Measurements from ENCODE around the gene LACC1. TPM values are rescaled to one million over a fixed set of nuclear protein-coding genes. Genes with fewer than 3 reads are reported as not detected.

The LACC1 gene
- total RNA-seq, 1 donor from 2014 or later, result 1.7 TPM

- TF ChIP-seq CTCF (IDR thresholded peaks at IDR 0.05) (no peak), EZH2 (IDR thresholded peaks at IDR 0.05) (no peak), EZH2phosphoT487 (IDR thresholded peaks at IDR 0.05) (no peak)
- peaks cover 6% of the 10 kb centered on the region for H3K4me1 Mint-ChIP-seq
- no peaks in the 10 kb centered on the region for H3K36me3 Mint-ChIP-seq
- no peaks in the 10 kb centered on the region for H3K36me3 ChIP-seq
- peaks cover 6% of the 10 kb centered on the region for H3K4me1 ChIP-seq
- H4K20me1 ChIP-seq (ENCODE audit: low read depth), result no peaks in the 10 kb centered on the region
- peaks cover 25% of the 10 kb centered on the region for H3K27me3 ChIP-seq
- no peak for DNase-seq (ENCODE audit: low spot score)
- no peaks in the 10 kb centered on the region for H3F3A ChIP-seq (ENCODE audit: low read depth)
- H3K9me3 ChIP-seq (ENCODE audit: low read depth), result no peaks in the 10 kb centered on the region
- H3K27me3 Mint-ChIP-seq (ENCODE audit: insufficient read depth, low read depth), result peaks cover 8% of the 10 kb centered on the region
- no peaks in the 10 kb centered on the region for H3K9me3 Mint-ChIP-seq
- H3K4me2 ChIP-seq, result no peak overlapping the region
- no peaks in the 10 kb centered on the region for H3K79me2 ChIP-seq (ENCODE audit: low read depth)
- H3K9ac ChIP-seq, result no peak overlapping the region
- no peak overlapping the region for H3K27ac ChIP-seq
- no peak overlapping the region for H3K27ac Mint-ChIP-seq
- H2AFZ ChIP-seq (replicated peaks), result no peak overlapping the region
- no peak overlapping the region for H3K4me3 Mint-ChIP-seq
- H3K4me3 ChIP-seq, result no peak overlapping the region
Observed at GRCh38 chr13:43883631-43884030, 3.9 kb downstream of the LACC1 start.

DNA sequence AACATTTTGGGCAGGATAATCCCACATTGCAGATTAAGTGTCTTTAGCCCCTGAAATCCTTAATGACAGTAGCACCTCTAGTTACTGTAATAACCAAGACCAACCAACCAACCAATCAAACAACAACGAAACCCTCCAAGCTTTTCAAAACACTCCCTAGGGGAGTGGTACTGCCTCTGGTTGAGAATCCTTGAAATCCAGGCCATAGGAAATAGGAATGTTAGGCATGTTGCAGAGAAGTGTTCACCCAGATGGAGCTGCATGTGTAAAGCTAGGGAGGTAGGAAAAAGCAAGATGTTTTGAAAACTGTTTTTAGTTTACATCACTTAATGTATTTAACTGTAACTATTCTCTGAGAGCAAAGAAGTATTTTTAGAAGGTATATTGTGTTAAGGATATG is 4.5 kb downstream of the LACC1 start:
- Histone ChIP-seq H3K36me3 (no peaks in the 10 kb centered on the region), H3K27ac (no peak overlapping the region), H2AFZ (replicated peaks) (no peak overlapping the region), H3K9me3 (ENCODE audit: low read depth) (no peaks in the 10 kb centered on the region), H3K4me3 (no peak overlapping the region), H3K4me2 (no peak overlapping the region), H3K9ac (no peak overlapping the region), H3K4me1 (peaks cover 4% of the 10 kb centered on the region), H3K27me3 (peaks cover 25% of the 10 kb centered on the region), H4K20me1 (ENCODE audit: low read depth) (no peaks in the 10 kb centered on the region), H3F3A (ENCODE audit: low read depth) (no peaks in the 10 kb centered on the region), H3K79me2 (ENCODE audit: low read depth) (no peaks in the 10 kb centered on the region)
- Mint-ChIP-seq H3K27me3 (ENCODE audit: insufficient read depth, low read depth) (peaks cover 6% of the 10 kb centered on the region), H3K4me1 (peaks cover 4% of the 10 kb centered on the region), H3K36me3 (no peaks in the 10 kb centered on the region), H3K9me3 (no peaks in the 10 kb centered on the region), H3K4me3 (no peak overlapping the region), H3K27ac (no peak overlapping the region)
- TF ChIP-seq EZH2 (IDR thresholded peaks at IDR 0.05) (no peak), CTCF (IDR thresholded peaks at IDR 0.05) (no peak), EZH2phosphoT487 (IDR thresholded peaks at IDR 0.05) (no peak)
- DNase-seq (ENCODE audit: low spot score), result peak; percentile 15

DNA sequence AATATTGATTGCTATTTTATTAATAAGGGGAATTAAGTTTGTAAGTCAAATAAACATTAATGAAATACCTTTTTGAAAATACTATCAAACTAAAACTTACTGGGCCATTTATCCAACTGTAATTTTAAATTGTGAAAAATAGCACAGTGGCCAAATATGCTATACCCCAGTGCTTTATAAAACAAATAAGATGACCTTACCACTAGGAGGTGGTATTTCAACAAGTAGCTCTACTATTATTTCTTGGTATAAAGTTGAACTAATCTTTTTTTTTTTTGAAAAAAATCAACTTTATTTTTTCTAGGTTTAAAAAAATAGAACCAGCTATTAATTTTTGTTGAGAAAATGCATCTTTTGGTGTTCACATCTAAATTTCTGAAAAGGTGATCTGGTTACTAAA is 14.7 kb downstream of the LACC1 start:
- no peak overlapping the region for H3K4me2 ChIP-seq
- H3K9ac ChIP-seq, result no peak overlapping the region
- Mint-ChIP-seq H3K4me1 (no peaks in the 10 kb centered on the region), H3K36me3 (no peaks in the 10 kb centered on the region), H3K4me3 (no peak overlapping the region), H3K27ac (no peak overlapping the region), H3K9me3 (no peaks in the 10 kb centered on the region), H3K27me3 (ENCODE audit: insufficient read depth, low read depth) (peaks cover 4% of the 10 kb centered on the region)
- H2AFZ ChIP-seq (replicated peaks), result no peak overlapping the region
- H3K79me2 ChIP-seq (ENCODE audit: low read depth), result no peaks in the 10 kb centered on the region
- no peaks in the 10 kb centered on the region for H3K9me3 ChIP-seq (ENCODE audit: low read depth)
- H3K27ac ChIP-seq, result no peak overlapping the region
- no peaks in the 10 kb centered on the region for H3K27me3 ChIP-seq
- no peaks in the 10 kb centered on the region for H3K36me3 ChIP-seq
- no peak for DNase-seq (ENCODE audit: low spot score)
- H4K20me1 ChIP-seq (ENCODE audit: low read depth), result no peaks in the 10 kb centered on the region
- H3K4me1 ChIP-seq, result no peaks in the 10 kb centered on the region
- no peak for TF ChIP-seq EZH2phosphoT487 (IDR thresholded peaks at IDR 0.05)
- TF ChIP-seq CTCF (IDR thresholded peaks at IDR 0.05), result peak; percentile 55
- TF ChIP-seq EZH2 (IDR thresholded peaks at IDR 0.05), result no peak
- no peak overlapping the region for H3K4me3 ChIP-seq
- H3F3A ChIP-seq (ENCODE audit: low read depth), result no peaks in the 10 kb centered on the region

All from neural progenitor cell (in vitro differentiated cells).